ENCODE measurements around the gene SBF2. TPM values are rescaled to one million over a fixed set of nuclear protein-coding genes. Genes with fewer than 3 reads are reported as not detected.
A peak's percentile ranks its signal among the peaks of the same experiment; 100 is the strongest.

SBF2 gene
- total and polyA plus RNA-seq, 2 of the 13 experiments (the other 11 are each of a cell fraction or from before 2014, with no cell fraction given) = 24.0 to 45.8 TPM

DNA sequence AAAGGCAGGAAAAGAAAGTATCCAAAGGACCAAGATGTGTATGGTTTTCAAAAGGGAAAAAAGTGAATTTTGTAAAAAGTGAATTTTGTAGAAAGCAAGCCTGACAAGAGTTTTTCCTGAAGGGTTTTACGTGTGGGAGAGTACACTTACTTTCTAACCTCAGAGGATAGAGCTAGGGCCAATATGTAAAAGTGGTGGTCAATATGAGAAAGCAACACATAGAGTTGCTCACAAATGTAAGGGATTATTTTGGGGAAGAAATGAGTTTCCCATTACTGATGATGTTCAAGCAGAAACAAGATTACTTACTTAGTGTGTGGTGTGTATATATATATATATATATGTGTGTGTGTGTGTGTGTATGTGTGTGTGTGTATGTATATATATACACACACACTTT, 467.6 kb downstream of the SBF2 start (continued):
- TF ChIP-seq, protein P1, sequence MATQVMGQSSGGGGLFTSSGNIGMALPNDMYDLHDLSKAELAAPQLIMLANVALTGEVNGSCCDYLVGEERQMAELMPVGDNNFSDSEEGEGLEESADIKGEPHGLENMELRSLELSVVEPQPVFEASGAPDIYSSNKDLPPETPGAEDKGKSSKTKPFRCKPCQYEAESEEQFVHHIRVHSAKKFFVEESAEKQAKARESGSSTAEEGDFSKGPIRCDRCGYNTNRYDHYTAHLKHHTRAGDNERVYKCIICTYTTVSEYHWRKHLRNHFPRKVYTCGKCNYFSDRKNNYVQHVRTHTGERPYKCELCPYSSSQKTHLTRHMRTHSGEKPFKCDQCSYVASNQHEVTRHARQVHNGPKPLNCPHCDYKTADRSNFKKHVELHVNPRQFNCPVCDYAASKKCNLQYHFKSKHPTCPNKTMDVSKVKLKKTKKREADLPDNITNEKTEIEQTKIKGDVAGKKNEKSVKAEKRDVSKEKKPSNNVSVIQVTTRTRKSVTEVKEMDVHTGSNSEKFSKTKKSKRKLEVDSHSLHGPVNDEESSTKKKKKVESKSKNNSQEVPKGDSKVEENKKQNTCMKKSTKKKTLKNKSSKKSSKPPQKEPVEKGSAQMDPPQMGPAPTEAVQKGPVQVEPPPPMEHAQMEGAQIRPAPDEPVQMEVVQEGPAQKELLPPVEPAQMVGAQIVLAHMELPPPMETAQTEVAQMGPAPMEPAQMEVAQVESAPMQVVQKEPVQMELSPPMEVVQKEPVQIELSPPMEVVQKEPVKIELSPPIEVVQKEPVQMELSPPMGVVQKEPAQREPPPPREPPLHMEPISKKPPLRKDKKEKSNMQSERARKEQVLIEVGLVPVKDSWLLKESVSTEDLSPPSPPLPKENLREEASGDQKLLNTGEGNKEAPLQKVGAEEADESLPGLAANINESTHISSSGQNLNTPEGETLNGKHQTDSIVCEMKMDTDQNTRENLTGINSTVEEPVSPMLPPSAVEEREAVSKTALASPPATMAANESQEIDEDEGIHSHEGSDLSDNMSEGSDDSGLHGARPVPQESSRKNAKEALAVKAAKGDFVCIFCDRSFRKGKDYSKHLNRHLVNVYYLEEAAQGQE (IDR thresholded peaks at IDR 0.05; ENCODE audit: borderline replicate concordance in 1 of 2, low read depth in 1 of 2, low read length in 2 of 2) = no peak
- no peak for TF ChIP-seq ZNF629 (CRISPR knock-in tag; conservative IDR thresholded peaks at IDR 0.05)
- TF ChIP-seq ZIK1 (CRISPR knock-in tag; IDR thresholded peaks at IDR 0.05; ENCODE audit: borderline replicate concordance, low read depth) = no peak
- TF ChIP-seq NR1H2 (CRISPR knock-in tag; IDR thresholded peaks at IDR 0.05; ENCODE audit: borderline replicate concordance, low read depth) = no peak
- no peak for TF ChIP-seq AKAP8 (CRISPR knock-in tag; IDR thresholded peaks at IDR 0.05)
- TF ChIP-seq RBAK (CRISPR knock-in tag; IDR thresholded peaks at IDR 0.05) = no peak

DNA sequence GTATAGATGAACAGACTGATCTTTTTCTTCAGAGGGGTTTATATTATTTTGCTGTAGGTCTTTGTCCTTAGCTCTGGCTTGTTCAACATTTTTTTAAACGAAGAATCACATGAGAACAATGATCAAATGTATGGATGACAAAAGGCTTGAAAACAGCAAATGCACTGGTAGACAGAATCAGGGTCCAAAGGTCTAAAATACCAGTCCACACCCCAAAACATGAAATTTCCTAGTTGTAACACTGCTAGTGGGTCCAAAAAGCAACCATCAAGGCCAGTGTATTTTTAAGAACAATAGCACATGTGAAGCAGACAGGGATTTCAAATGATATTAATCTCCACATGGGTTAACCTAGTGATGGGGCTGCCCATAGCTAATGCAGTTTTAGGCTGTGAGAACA, 468.1 kb downstream of the SBF2 start:
- no peak overlapping the region for H3K4me2 ChIP-seq (ENCODE audit: low read depth, low read length)
- H3K4me3 ChIP-seq (replicated peaks in 1 of 3; ENCODE audit: insufficient read depth in 1 of 3, low read depth in 2 of 3, low read length in 3 of 3) = no peak overlapping the region
- peaks cover 15% of the 10 kb centered on the region for H3K4me1 ChIP-seq (ENCODE audit: insufficient read depth, low read length)
- no peak overlapping the region for H3K9ac ChIP-seq (ENCODE audit: insufficient read depth, low read depth, low read length)
- ChIA-PET CTCF (ENCODE audit: low intra/inter-chr PET ratio, low total read pairs) (no interaction called here), POLR2A (no interaction called here)
- H2AFZ ChIP-seq (ENCODE audit: low read length) = no peak overlapping the region
- 46% methylated on average over 1 of the region's 1 CpG for WGBS (ENCODE audit: low lambda C conversion rate)
- no peaks in the 10 kb centered on the region for H3K79me2 ChIP-seq (ENCODE audit: insufficient read depth, low read length)
- in situ Hi-C loops (cut with HindIII; ENCODE audit: extremely low pct_ligation_motif_present, low pct_unique_long_range_greater_than_20kb) = no loop called here
- ATAC-seq = no peak
- H3K27me3 ChIP-seq (ENCODE audit: control insufficient read depth in 1 of 2, insufficient read depth in 2 of 2, low read length in 2 of 2) = no peaks in the 10 kb centered on the region
- BruUV-seq (replicated peaks) = no TSS peak
- FAIRE-seq = no peak
- peak; percentile 49 for DNase-seq (ENCODE audit: low spot score)
- intact Hi-C loops (cut with micrococcal nuclease; ENCODE audit: unreplicated experiment) = no loop called here
- H3K9me3 ChIP-seq (ENCODE audit: low read length) = no peaks in the 10 kb centered on the region
- no peaks in the 10 kb centered on the region; a peak in 1 of 5 replicates for H3K36me3 ChIP-seq (replicated peaks in 1 of 2; ENCODE audit: control insufficient read depth in 1 of 2, insufficient read depth in 2 of 2, low read length in 2 of 2)
- no peak overlapping the region for H3K27ac ChIP-seq (ENCODE audit: extremely low read length, insufficient read depth, low read length)
- no peaks in the 10 kb centered on the region for H4K20me1 ChIP-seq (ENCODE audit: insufficient read depth, low read length)
- TF ChIP-seq, protein P2, sequence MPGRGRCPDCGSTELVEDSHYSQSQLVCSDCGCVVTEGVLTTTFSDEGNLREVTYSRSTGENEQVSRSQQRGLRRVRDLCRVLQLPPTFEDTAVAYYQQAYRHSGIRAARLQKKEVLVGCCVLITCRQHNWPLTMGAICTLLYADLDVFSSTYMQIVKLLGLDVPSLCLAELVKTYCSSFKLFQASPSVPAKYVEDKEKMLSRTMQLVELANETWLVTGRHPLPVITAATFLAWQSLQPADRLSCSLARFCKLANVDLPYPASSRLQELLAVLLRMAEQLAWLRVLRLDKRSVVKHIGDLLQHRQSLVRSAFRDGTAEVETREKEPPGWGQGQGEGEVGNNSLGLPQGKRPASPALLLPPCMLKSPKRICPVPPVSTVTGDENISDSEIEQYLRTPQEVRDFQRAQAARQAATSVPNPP (CRISPR knock-in tag; IDR thresholded peaks at IDR 0.05) = no peak
- TF ChIP-seq HNF4A (CRISPR knock-in tag; IDR thresholded peaks at IDR 0.05) (peak; percentile 59), HNF4G (IDR thresholded peaks at IDR 0.05; ENCODE audit: borderline replicate concordance, low read depth, low read length) (no peak), HNF4G (CRISPR knock-in tag; IDR thresholded peaks at IDR 0.05; ENCODE audit: borderline replicate concordance, low read depth) (no peak), SOX5 (CRISPR knock-in tag; IDR thresholded peaks at IDR 0.05; ENCODE audit: borderline replicate concordance) (peak; percentile 41; the same call in 1 of the 2 replicates), SOX13 (IDR thresholded peaks at IDR 0.05) (no peak), SOX13 (CRISPR knock-in tag; conservative IDR thresholded peaks at IDR 0.05 in 1 of 2, IDR thresholded peaks at IDR 0.05 in 1 of 2) (peak in 1 of 2 experiments; percentile 67; a peak in 2 of 4 replicates)
- TF ChIP-seq, protein P3, sequence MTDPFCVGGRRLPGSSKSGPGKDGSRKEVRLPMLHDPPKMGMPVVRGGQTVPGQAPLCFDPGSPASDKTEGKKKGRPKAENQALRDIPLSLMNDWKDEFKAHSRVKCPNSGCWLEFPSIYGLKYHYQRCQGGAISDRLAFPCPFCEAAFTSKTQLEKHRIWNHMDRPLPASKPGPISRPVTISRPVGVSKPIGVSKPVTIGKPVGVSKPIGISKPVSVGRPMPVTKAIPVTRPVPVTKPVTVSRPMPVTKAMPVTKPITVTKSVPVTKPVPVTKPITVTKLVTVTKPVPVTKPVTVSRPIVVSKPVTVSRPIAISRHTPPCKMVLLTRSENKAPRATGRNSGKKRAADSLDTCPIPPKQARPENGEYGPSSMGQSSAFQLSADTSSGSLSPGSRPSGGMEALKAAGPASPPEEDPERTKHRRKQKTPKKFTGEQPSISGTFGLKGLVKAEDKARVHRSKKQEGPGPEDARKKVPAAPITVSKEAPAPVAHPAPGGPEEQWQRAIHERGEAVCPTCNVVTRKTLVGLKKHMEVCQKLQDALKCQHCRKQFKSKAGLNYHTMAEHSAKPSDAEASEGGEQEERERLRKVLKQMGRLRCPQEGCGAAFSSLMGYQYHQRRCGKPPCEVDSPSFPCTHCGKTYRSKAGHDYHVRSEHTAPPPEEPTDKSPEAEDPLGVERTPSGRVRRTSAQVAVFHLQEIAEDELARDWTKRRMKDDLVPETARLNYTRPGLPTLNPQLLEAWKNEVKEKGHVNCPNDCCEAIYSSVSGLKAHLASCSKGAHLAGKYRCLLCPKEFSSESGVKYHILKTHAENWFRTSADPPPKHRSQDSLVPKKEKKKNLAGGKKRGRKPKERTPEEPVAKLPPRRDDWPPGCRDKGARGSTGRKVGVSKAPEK (CRISPR knock-in tag; IDR thresholded peaks at IDR 0.05; ENCODE audit: borderline replicate concordance) = no peak
- TF ChIP-seq, protein P4, sequence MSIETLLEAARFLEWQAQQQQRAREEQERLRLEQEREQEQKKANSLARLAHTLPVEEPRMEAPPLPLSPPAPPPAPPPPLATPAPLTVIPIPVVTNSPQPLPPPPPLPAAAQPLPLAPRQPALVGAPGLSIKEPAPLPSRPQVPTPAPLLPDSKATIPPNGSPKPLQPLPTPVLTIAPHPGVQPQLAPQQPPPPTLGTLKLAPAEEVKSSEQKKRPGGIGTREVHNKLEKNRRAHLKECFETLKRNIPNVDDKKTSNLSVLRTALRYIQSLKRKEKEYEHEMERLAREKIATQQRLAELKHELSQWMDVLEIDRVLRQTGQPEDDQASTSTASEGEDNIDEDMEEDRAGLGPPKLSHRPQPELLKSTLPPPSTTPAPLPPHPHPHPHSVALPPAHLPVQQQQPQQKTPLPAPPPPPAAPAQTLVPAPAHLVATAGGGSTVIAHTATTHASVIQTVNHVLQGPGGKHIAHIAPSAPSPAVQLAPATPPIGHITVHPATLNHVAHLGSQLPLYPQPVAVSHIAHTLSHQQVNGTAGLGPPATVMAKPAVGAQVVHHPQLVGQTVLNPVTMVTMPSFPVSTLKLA (IDR thresholded peaks at IDR 0.05) = peak; percentile 54
